Mucosa of gallbladder (tissue), 1 donor: ENCODE results near the gene NDUFA5. TPM values are rescaled to one million over a fixed set of nuclear protein-coding genes. Genes with fewer than 3 reads are reported as not detected.

Experiments used
- DNase-seq: peaks from one replicate; pipeline ENCODE4 v3.0.0-alpha.2; 2020; ENCODE audit warnings: low spot score
- total RNA-seq: library from RNA; stranded (reverse); gene quantifications from one replicate; pipeline ENCODE4 v1.2.1, GENCODE V29; 2021
- donor health status: DM: no; HTN: no; CAD: no.

The NDUFA5 gene
- total RNA-seq, 1 donor from 2014 or later, result 95.2 TPM

DNA sequence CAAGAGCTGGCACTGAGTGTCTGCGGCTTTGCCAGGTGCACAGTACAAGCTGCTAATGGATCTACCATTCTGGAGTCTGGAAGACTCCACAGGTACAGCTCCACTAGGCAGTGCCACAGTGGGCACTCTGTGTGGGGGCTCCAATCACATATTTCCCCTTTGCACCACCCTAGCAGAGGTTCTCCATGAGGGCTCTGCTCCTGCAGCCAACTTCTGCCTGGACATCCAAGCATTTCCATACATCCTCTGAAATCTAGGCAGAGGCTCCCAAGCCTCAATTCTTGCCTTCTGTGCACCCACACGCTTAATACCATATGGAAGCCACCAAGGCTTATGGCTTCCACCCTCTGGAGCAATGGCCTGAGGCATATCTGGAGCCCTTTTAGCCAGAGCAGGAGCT lies 52.4 kb downstream of the NDUFA5 start:
- no peak for DNase-seq

GRCh38 chr7:123502201-123502600 lies 55.4 kb downstream of the NDUFA5 start:
- DNase-seq, result no peak

- no peak for DNase-seq
These were observed 56.6 kb downstream of the NDUFA5 start for GRCh38 chr7:123500878-123501489.

DNA sequence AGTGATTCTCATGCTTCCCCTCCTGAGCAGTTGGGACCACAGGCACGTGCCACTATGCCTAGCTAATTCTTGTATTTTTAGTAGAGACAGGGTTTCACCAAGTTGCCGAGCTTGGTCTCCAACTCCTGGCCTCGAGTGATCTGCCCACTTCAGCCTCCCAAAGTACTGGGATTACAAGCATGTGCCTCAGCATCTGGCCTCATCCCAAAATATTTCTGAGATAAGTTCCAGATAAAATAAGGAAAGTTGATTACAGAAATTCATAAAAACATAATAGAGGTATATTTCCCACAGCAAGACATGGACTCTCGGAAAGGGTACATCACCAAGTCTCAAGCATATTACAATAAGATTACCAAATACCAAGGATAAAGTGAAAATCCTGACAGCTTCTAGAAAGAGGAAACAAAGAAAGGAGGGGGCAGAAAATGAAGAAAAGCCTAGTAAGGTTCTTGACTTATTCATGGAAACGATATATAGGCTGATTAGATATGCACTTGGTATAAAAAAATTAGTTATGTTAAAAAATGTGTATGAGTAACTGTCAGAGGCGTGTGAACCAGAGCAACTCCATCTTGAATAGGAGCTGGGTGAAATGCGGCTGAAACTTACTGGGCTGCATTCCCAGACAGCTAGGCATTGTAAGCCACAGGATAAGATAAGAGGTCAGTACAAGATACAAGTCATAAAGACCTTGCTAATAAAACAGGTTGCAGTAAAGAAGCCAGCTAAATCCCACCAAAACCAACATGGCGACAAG lies 58.2 kb downstream of the NDUFA5 start:
- DNase-seq, result no peak

- no peak for DNase-seq
These were observed 59.0 kb downstream of the NDUFA5 start for GRCh38 chr7:123498601-123499000.

DNA sequence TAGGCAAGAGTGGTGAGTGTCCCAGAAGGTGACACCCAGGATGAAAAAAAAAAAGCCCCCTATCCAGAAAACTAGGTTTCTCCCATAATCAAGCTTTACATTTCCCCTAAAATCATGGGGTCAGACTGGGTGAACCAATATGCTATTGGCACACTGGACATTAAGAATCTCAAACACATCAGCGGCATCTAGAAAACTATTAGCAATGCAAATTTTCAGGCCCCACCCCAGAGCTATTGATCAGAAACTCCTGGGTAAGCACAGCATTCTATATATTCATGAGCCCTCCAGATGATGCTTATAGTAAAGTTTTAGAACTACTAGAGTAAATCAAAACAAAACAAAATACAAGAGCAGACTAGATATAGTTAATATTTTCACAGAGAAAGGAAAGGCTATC lies 59.6 kb downstream of the NDUFA5 start:
- DNase-seq, result no peak

- peak; percentile 23 for DNase-seq
These were observed 63.3 kb downstream of the NDUFA5 start for GRCh38 chr7:123494193-123494796.

DNA sequence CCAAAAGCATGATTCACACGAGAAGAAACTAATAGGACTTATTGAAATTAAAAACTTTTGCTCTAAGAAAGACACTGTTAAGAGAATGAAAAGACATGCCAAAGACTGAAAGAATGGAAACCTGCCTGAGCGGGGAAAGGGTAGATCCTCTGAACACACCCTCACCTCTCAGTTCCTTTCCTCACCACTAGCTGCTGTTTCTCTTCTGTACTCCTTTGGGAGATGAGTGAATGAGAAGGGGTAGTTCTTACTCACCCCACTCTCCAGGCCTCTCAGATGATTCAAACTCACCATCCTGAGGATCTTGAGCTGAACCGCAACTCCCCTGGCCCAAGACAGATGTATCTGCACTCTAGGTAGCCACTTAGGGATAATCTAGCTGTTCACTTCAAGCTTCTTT lies 65.1 kb downstream of the NDUFA5 start:
- DNase-seq, result no peak

Other genes with a start within 250 kb of the NDUFA5 start
- gene IQUB, start 23.2 kb downstream of the NDUFA5 start, total RNA-seq, result 2.9 TPM
- not detected for gene ASB15, start 44.0 kb upstream of the NDUFA5 start, total RNA-seq
- not detected for gene LMOD2, start 98.0 kb upstream of the NDUFA5 start, total RNA-seq
- 57.0 TPM for gene WASL, start 191.2 kb upstream of the NDUFA5 start, total RNA-seq